Measurements from ENCODE around the gene HBG1.

- TF ChIP-seq POLR2A (IDR thresholded peaks at IDR 0.05): no peak
- TF ChIP-seq CTCF (IDR thresholded peaks at IDR 0.05): peak in 1 of 3 experiments; percentile 27
Observed at GRCh38 chr11:5204787-5205186, 44.9 kb downstream of the HBG1 start.

All from testis (tissue), 2 donors.